ENCODE results near the gene MAP3K7. TPM values are rescaled to one million over a fixed set of nuclear protein-coding genes. Genes with fewer than 3 reads are reported as not detected.

Gene MAP3K7
- total RNA-seq, 1 donor from 2014 or later: 91.9 TPM

DNA sequence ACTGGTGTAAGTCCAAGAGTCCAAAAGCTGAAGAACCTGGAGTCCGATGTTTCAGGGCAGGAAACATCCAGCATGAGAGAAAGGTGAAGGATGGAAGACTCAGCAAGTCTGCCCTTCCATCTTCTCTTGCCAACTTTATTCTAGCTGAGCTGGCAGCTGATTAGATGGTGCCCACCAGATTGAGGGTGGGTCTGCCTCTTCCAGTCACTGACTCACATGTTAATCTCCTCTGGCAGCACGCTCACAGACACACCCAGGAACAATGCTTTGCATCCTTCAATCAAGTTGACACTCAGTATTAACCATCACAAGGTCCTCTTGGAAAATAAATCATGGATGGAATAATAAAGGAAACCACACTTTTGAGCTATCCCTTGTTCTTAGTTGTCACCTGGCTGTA lies 121.2 kb downstream of the MAP3K7 start:
- H3K9ac ChIP-seq: no peak overlapping the region

DNA sequence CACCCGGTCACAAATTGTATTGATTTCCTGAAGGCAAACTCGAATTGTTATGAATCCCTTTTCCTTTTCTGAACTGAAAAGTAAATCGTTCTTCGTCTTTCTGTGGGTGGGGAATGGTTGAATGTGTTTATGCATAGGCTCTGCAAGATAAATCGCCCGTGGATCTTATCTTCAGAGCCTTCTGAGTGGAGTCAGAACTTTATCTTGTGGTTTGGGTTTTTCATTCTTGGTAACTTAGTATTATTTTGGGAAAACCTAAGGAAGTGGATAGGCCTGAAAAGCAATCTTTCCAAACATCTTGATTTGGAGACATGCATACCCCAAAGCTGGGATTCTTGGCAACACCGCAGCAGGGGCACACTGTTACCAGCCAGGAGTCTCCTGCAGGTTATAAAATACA lies 122.4 kb downstream of the MAP3K7 start:
- H3K4me3 ChIP-seq: no peak overlapping the region
- H3F3A ChIP-seq (ENCODE audit: low read depth): peaks cover 19% of the 10 kb centered on the region
- peaks cover 24% of the 10 kb centered on the region for H3K4me1 ChIP-seq
- H3K9ac ChIP-seq: no peak overlapping the region
- DNase-seq (ENCODE audit: low spot score): no peak
- H3K4me3 Mint-ChIP-seq: no peak overlapping the region
- H3K4me1 Mint-ChIP-seq: peaks cover 32% of the 10 kb centered on the region
- H3K36me3 Mint-ChIP-seq: no peaks in the 10 kb centered on the region
- no peak overlapping the region for H2AFZ ChIP-seq (replicated peaks)
- no peaks in the 10 kb centered on the region for H3K27me3 ChIP-seq
- no peak overlapping the region for H3K27ac Mint-ChIP-seq
- TF ChIP-seq, protein P1, sequence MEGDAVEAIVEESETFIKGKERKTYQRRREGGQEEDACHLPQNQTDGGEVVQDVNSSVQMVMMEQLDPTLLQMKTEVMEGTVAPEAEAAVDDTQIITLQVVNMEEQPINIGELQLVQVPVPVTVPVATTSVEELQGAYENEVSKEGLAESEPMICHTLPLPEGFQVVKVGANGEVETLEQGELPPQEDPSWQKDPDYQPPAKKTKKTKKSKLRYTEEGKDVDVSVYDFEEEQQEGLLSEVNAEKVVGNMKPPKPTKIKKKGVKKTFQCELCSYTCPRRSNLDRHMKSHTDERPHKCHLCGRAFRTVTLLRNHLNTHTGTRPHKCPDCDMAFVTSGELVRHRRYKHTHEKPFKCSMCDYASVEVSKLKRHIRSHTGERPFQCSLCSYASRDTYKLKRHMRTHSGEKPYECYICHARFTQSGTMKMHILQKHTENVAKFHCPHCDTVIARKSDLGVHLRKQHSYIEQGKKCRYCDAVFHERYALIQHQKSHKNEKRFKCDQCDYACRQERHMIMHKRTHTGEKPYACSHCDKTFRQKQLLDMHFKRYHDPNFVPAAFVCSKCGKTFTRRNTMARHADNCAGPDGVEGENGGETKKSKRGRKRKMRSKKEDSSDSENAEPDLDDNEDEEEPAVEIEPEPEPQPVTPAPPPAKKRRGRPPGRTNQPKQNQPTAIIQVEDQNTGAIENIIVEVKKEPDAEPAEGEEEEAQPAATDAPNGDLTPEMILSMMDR (IDR thresholded peaks at IDR 0.05): no peak
- TF ChIP-seq EZH2phosphoT487 (IDR thresholded peaks at IDR 0.05) (no peak), EZH2 (IDR thresholded peaks at IDR 0.05) (no peak)
- H3K9me3 ChIP-seq (ENCODE audit: low read depth): no peaks in the 10 kb centered on the region
- no peaks in the 10 kb centered on the region for H3K27me3 Mint-ChIP-seq (ENCODE audit: insufficient read depth, low read depth)
- H3K36me3 ChIP-seq: no peaks in the 10 kb centered on the region
- H3K4me2 ChIP-seq: no peak overlapping the region
- no peaks in the 10 kb centered on the region for H4K20me1 ChIP-seq (ENCODE audit: low read depth)
- peaks cover 17% of the 10 kb centered on the region for H3K9me3 Mint-ChIP-seq
- H3K79me2 ChIP-seq (ENCODE audit: low read depth): no peaks in the 10 kb centered on the region
- H3K27ac ChIP-seq: no peak overlapping the region

More for the DNA sequence above, 121.2 kb downstream of the MAP3K7 start:
- no peaks in the 10 kb centered on the region for H3K36me3 ChIP-seq
- H3K4me1 Mint-ChIP-seq: peaks cover 40% of the 10 kb centered on the region
- TF ChIP-seq, protein P1 (IDR thresholded peaks at IDR 0.05): no peak
- TF ChIP-seq EZH2phosphoT487 (IDR thresholded peaks at IDR 0.05) (no peak), EZH2 (IDR thresholded peaks at IDR 0.05) (no peak)
- H3K27ac Mint-ChIP-seq: peak overlapping the region; percentile 97
- no peaks in the 10 kb centered on the region for H4K20me1 ChIP-seq (ENCODE audit: low read depth)
- H3K27ac ChIP-seq: peak overlapping the region; percentile 85
- H3K27me3 ChIP-seq: no peaks in the 10 kb centered on the region
- no peaks in the 10 kb centered on the region for H3K27me3 Mint-ChIP-seq (ENCODE audit: insufficient read depth, low read depth)
- no peaks in the 10 kb centered on the region for H3K9me3 ChIP-seq (ENCODE audit: low read depth)
- H2AFZ ChIP-seq (replicated peaks): peak overlapping the region; percentile 40
- H3K4me3 ChIP-seq: no peak overlapping the region
- no peaks in the 10 kb centered on the region for H3K36me3 Mint-ChIP-seq
- H3K4me2 ChIP-seq: peak overlapping the region; percentile 60
- peaks cover 28% of the 10 kb centered on the region for H3K4me1 ChIP-seq
- no peak overlapping the region for H3K4me3 Mint-ChIP-seq
- no peak for DNase-seq (ENCODE audit: low spot score)
- no peaks in the 10 kb centered on the region for H3K79me2 ChIP-seq (ENCODE audit: low read depth)
- peaks cover 19% of the 10 kb centered on the region for H3F3A ChIP-seq (ENCODE audit: low read depth)
- H3K9me3 Mint-ChIP-seq: peaks cover 7% of the 10 kb centered on the region

DNA sequence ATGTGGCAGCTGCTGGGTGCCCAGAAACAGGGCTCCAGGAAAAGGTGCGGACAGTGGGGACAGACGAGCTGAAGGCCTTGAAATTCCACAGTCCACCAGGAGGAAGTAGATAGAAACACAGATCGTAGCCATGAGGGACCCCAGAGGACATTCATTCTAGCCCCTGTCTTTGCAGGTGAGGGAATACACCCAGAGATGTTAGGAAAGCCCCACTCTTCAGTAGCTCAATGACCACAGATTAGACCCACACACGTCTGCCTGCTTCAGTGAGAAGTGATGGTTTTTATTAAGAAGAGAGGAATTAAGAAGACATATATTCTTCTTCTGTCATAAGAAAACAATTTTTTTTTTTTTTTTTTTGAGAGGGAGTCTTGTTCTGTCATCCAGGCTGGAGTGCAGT lies 123.0 kb downstream of the MAP3K7 start:
- H3K4me3 Mint-ChIP-seq: no peak overlapping the region
- no peaks in the 10 kb centered on the region for H3K27me3 Mint-ChIP-seq (ENCODE audit: insufficient read depth, low read depth)
- Histone ChIP-seq H3K36me3 (no peaks in the 10 kb centered on the region), H3K79me2 (ENCODE audit: low read depth) (no peaks in the 10 kb centered on the region), H3K9ac (no peak overlapping the region), H3F3A (ENCODE audit: low read depth) (peaks cover 19% of the 10 kb centered on the region), H2AFZ (replicated peaks) (no peak overlapping the region), H3K4me3 (no peak overlapping the region), H3K9me3 (ENCODE audit: low read depth) (no peaks in the 10 kb centered on the region), H4K20me1 (ENCODE audit: low read depth) (no peaks in the 10 kb centered on the region), H3K27me3 (no peaks in the 10 kb centered on the region), H3K27ac (no peak overlapping the region), H3K4me1 (peaks cover 24% of the 10 kb centered on the region), H3K4me2 (no peak overlapping the region)
- no peaks in the 10 kb centered on the region for H3K36me3 Mint-ChIP-seq
- DNase-seq (ENCODE audit: low spot score): no peak
- TF ChIP-seq EZH2phosphoT487 (IDR thresholded peaks at IDR 0.05) (no peak), EZH2 (IDR thresholded peaks at IDR 0.05) (no peak)
- TF ChIP-seq, protein P1 (IDR thresholded peaks at IDR 0.05): no peak
- peaks cover 26% of the 10 kb centered on the region for H3K4me1 Mint-ChIP-seq
- peaks cover 23% of the 10 kb centered on the region for H3K9me3 Mint-ChIP-seq
- peak overlapping the region; percentile 88 for H3K27ac Mint-ChIP-seq

All from neural progenitor cell (in vitro differentiated cells).